Fibroblast of lung (primary cell): ENCODE measurements around the gene IGF1R. TPM values are rescaled to one million over a fixed set of nuclear protein-coding genes. Genes with fewer than 3 reads are reported as not detected.

Source experiments
- DNase-seq, 2 donors: peaks; one replicate each; pipeline versions ENCODE4 v3.0.0 to v3.0.0-alpha.2; 2010; ENCODE audit warnings: low read depth in 2 of 2
- H2AFZ ChIP-seq: 2 replicates; pipeline ENCODE4 v1.5.1; 2012; ENCODE audit warnings: low read length, control low read depth, inconsistent platforms
- H3K27ac ChIP-seq: 2 replicates; pipeline ENCODE4 v1.5.1; 2011; ENCODE audit warnings: low read length, control low read depth; ENCODE audit not compliant: insufficient read depth
- H3K27me3 ChIP-seq: 2 replicates; pipeline ENCODE4 v1.5.1; 2011; ENCODE audit warnings: mild to moderate bottlenecking, low read length; ENCODE audit not compliant: control insufficient read depth, insufficient read depth
- H3K36me3 ChIP-seq: 2 replicates; pipeline ENCODE4 v1.5.1; 2011; ENCODE audit warnings: low read length; ENCODE audit not compliant: control insufficient read depth, insufficient read depth
- H3K4me1 ChIP-seq: 2 replicates; pipeline ENCODE4 v1.5.1; 2011; ENCODE audit warnings: low read length; ENCODE audit not compliant: control insufficient read depth, insufficient read depth; ENCODE audit errors: extremely low read depth
- H3K4me2 ChIP-seq: 2 replicates; pipeline ENCODE4 v1.5.1; 2011; ENCODE audit warnings: low read length, control low read depth; ENCODE audit not compliant: insufficient read depth; ENCODE audit errors: extremely low read depth
- H3K4me3 ChIP-seq, 4 experiments: fragments of 200-600 bp in 1 of 4; sonication (generic) in 1 of 4; replicated peaks in 1 of 4; 2 replicates each; pipeline ENCODE4 v1.5.1; 2011 to 2016; ENCODE audit warnings: low read length in 4 of 4, low read depth in 3 of 4, mild to moderate bottlenecking in 3 of 4, control low read depth in 2 of 4, inconsistent platforms in 1 of 4, mixed read lengths in 1 of 4; ENCODE audit not compliant: insufficient read depth in 1 of 4; ENCODE audit errors: control extremely low read depth in 1 of 4
- H3K79me2 ChIP-seq: 2 replicates; pipeline ENCODE4 v1.5.1; 2012; ENCODE audit warnings: mild to moderate bottlenecking, low read length, inconsistent platforms; ENCODE audit not compliant: control insufficient read depth, insufficient read depth
- H3K9ac ChIP-seq: 2 replicates; pipeline ENCODE4 v1.5.1; 2011; ENCODE audit warnings: mild to moderate bottlenecking, low read length, control low read depth; ENCODE audit not compliant: insufficient read depth
- H3K9me3 ChIP-seq: 2 replicates; pipeline ENCODE4 v1.5.1; 2012; ENCODE audit warnings: low read depth, low read length; ENCODE audit not compliant: control insufficient read depth, insufficient read depth
- H4K20me1 ChIP-seq: 2 replicates; pipeline ENCODE4 v1.5.1; 2011; ENCODE audit warnings: low read length; ENCODE audit not compliant: control insufficient read depth, insufficient read depth; ENCODE audit errors: extremely low read depth
- EZH2 ChIP-seq: IDR thresholded peaks from 2 replicates; pipeline ENCODE4 v1.5.1; 2012; ENCODE audit warnings: low read length, control low read depth, mild to moderate bottlenecking; ENCODE audit errors: missing control alignments
- polyA plus RNA-seq, 2 donors: library from polyadenylated mRNA; depleted of rRNA in 1 of 2; stranded (reverse) in 1 of 2; unstranded in 1 of 2; fragments of >200 nt; gene quantifications; 2 replicates each; pipeline ENCODE4 v1.2.1, GENCODE V29; 2011 to 2012; ENCODE audit warnings: missing spikeins in 1 of 2
- total RNA-seq: library from RNA; depleted of rRNA; stranded (reverse); fragments of >200 nt; gene quantifications from 2 replicates; pipeline ENCODE4 v1.2.1, GENCODE V29; 2014
- TF ChIP-seq, protein P1 (sequence below), 2 donors: IDR thresholded peaks in 1 of 2; conservative IDR thresholded peaks in 1 of 2; 1 replicate in 1 of 2; 2 replicates in 1 of 2; pipeline ENCODE4 v1.5.1; 2011 to 2012; ENCODE audit warnings: low read length in 2 of 2, control low read depth in 1 of 2, inconsistent platforms in 1 of 2, low read depth in 1 of 2, mild to moderate bottlenecking in 1 of 2

IGF1R gene
- total and polyA plus RNA-seq, 2 donors (not counting 1 experiment from before 2014, with no cell fraction given), result 14.6 to 28.6 TPM

DNA sequence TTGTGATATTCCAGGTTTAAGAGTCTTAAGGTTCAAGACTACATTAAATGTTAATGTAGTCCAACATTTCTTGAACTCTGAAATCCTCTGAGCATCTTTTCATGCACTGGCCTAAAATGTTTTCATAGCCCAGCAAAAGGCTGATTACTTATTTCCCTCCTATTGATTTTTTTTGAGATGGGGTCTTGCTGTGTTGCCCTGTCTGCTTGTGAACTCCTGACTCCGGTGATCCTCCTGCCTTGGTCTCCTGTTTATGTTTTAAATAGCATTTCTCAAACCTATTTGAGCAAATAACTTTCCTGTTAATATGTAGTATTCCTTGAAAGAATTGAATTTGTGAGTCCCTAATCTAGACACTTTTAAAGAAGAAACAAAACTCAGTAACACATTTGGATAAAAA is 133.5 kb downstream of the IGF1R start:
- peaks cover 9% of the 10 kb centered on the region for H3K79me2 ChIP-seq
- H3K27ac ChIP-seq, result no peak overlapping the region
- H3K4me1 ChIP-seq, result no peaks in the 10 kb centered on the region
- no peak overlapping the region for H3K4me3 ChIP-seq
- H3K9me3 ChIP-seq, result no peaks in the 10 kb centered on the region
- H2AFZ ChIP-seq, result no peak overlapping the region
- H4K20me1 ChIP-seq, result no peaks in the 10 kb centered on the region
- no peak overlapping the region for H3K9ac ChIP-seq
- no peak overlapping the region for H3K4me2 ChIP-seq
- H3K36me3 ChIP-seq, result no peaks in the 10 kb centered on the region
- TF ChIP-seq, protein P1, sequence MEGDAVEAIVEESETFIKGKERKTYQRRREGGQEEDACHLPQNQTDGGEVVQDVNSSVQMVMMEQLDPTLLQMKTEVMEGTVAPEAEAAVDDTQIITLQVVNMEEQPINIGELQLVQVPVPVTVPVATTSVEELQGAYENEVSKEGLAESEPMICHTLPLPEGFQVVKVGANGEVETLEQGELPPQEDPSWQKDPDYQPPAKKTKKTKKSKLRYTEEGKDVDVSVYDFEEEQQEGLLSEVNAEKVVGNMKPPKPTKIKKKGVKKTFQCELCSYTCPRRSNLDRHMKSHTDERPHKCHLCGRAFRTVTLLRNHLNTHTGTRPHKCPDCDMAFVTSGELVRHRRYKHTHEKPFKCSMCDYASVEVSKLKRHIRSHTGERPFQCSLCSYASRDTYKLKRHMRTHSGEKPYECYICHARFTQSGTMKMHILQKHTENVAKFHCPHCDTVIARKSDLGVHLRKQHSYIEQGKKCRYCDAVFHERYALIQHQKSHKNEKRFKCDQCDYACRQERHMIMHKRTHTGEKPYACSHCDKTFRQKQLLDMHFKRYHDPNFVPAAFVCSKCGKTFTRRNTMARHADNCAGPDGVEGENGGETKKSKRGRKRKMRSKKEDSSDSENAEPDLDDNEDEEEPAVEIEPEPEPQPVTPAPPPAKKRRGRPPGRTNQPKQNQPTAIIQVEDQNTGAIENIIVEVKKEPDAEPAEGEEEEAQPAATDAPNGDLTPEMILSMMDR (conservative IDR thresholded peaks at IDR 0.05 in 1 of 2, IDR thresholded peaks at IDR 0.05 in 1 of 2; ENCODE audit: low read depth in 1 of 2, low read length in 2 of 2), result no peak
- no peak for TF ChIP-seq EZH2
- no peaks in the 10 kb centered on the region for H3K27me3 ChIP-seq
- DNase-seq, result no peak

DNA sequence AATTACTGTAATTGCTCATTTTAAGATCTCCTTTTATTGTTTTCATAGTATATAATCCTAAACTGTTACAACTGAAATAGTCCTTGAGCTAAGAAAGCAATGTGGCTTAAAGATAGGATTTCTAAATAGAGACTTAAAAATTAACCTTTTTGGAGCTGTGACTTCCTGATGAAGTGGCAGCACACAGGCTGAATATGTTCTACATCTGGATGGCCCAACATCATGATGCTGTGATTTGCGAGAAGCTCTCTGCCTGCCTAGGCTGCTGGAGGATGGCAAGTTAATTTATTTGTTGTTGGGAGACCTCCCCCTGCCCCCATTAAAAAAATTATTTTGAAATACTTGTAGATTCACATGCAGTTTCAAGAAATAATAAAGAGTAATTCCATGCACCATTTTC is 134.5 kb downstream of the IGF1R start:
- no peaks in the 10 kb centered on the region for H3K36me3 ChIP-seq
- no peaks in the 10 kb centered on the region for H3K9me3 ChIP-seq
- H3K9ac ChIP-seq, result no peak overlapping the region
- no peak overlapping the region for H2AFZ ChIP-seq
- no peaks in the 10 kb centered on the region for H4K20me1 ChIP-seq
- no peak overlapping the region for H3K4me3 ChIP-seq
- no peak for DNase-seq
- no peaks in the 10 kb centered on the region for H3K4me1 ChIP-seq
- H3K79me2 ChIP-seq, result peaks cover 4% of the 10 kb centered on the region
- no peak overlapping the region for H3K27ac ChIP-seq
- no peak overlapping the region for H3K4me2 ChIP-seq
- no peak for TF ChIP-seq EZH2
- TF ChIP-seq, protein P1 (conservative IDR thresholded peaks at IDR 0.05 in 1 of 2, IDR thresholded peaks at IDR 0.05 in 1 of 2; ENCODE audit: low read depth in 1 of 2, low read length in 2 of 2), result no peak
- H3K27me3 ChIP-seq, result no peaks in the 10 kb centered on the region

DNA sequence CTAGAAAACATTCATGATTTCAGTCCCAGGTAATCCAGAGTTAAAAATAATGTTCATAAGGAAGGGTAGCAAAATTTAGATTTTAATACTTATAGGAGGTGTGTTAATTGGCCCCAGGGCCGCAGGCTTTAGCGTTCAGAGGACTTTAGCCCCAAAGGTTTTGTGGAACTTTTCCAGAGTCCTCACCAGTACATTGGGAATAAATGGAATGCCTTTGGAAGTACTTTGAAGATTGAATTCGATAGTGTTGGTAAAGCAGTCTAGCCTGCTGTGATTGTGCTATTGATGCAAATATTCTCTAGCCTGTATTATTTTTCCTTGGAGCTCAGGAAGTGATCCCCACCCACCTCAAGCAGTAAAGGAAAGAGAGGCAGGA is 137.1 kb downstream of the IGF1R start:
- Histone ChIP-seq H3K9ac (no peak overlapping the region), H2AFZ (no peak overlapping the region), H4K20me1 (no peaks in the 10 kb centered on the region), H3K27ac (no peak overlapping the region), H3K4me1 (peaks cover 4% of the 10 kb centered on the region), H3K9me3 (no peaks in the 10 kb centered on the region), H3K36me3 (no peaks in the 10 kb centered on the region), H3K4me3 (no peak overlapping the region), H3K27me3 (no peaks in the 10 kb centered on the region), H3K4me2 (no peak overlapping the region), H3K79me2 (peaks cover 8% of the 10 kb centered on the region)
- TF ChIP-seq EZH2, result no peak
- TF ChIP-seq, protein P1 (conservative IDR thresholded peaks at IDR 0.05 in 1 of 2, IDR thresholded peaks at IDR 0.05 in 1 of 2; ENCODE audit: low read depth in 1 of 2, low read length in 2 of 2), result no peak
- no peak for DNase-seq
